GM15510 (cell line): Measurements from ENCODE around the gene PAX3.

Experiments used
- POLR2A ChIP-seq: IDR thresholded peaks from 3 replicates; pipeline ENCODE4 v1.6.1; 2011; ENCODE audit warnings: borderline replicate concordance; ENCODE audit not compliant: insufficient read length; ENCODE audit errors: extremely low read depth

Gene PAX3

GRCh38 chr2:222205136-222205535 lies 93.7 kb downstream of the PAX3 start:
- no peak for TF ChIP-seq POLR2A

DNA sequence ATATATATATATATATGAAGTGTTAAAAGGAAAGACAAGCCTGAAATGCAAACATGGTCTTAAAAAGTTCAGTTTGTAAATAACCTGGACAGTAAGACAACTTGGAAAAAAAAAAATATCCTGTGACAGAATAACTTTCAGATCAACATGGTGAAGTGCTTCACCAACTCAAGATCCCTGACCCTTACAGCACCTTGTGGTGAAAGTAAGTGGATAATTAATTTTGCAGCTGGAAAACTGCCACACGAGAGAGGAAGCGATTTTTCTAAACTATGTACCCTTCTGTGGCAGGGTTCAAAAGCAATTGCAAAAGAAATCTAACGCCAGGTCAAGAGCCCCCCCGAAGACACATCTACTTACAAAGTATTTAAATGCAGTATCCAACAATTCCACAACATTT lies 95.8 kb downstream of the PAX3 start:
- no peak for TF ChIP-seq POLR2A

DNA sequence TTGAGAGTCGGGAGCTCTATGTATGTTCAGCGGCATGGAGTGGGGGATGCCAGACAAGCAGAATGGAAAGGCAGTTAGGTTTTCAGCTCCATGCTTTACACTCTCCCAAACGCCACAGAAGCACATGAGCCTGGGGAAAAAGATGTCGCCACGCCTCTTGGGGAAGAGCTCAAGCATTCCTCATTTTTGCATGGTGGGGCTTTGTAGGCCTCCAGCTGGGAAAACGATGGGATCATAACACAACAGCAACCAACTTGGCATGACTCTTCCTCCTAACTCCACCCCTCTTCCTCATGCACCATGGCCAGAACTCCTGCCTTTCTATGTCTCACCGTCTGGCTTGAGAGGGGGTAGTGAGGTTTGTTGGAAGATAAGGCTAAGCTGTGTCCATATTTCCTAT lies 102.6 kb downstream of the PAX3 start:
- no peak for TF ChIP-seq POLR2A

GRCh38 chr2:222194669-222195068 lies 104.1 kb downstream of the PAX3 start:
- no peak for TF ChIP-seq POLR2A

- no peak for TF ChIP-seq POLR2A
Measured at GRCh38 chr2:222193328-222193983, 105.3 kb downstream of the PAX3 start.

DNA sequence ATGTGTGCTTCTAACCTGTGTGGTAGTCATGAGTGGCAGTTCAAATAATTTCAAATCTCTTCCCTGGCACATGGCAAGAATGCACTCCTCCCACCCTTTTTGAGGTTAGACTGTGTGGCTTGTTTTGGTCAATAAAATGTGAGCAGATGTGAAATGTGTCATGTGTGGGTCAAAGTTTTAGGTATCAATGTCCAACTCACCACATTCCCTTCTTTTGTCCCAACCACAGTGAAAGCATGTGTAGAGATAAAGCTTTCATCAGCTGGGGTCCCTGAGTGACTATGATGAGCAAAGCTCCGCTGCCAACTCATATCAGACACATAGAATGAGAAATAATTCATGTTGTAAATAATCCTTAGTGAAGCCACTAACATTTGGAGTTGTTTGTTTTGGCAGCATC lies 118.2 kb downstream of the PAX3 start:
- TF ChIP-seq POLR2A, result no peak

DNA sequence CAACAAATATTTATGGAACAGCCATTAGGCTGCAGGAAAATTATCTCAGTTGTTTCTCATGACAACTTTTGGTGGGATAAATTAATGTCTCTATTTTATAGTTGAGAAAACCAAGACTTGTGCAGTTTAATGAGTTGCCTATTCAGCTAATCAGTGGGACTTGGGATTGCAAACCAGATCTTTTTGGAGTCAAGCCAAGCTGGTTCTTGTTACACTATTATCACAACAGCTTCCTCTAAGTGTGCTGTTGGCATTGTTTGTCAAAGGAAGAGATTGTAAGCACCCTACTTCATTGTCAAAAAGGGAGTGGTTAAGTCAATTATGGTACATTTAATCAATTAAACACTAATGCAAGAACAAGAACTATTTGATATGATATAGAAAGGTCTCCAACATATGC lies 119.2 kb downstream of the PAX3 start:
- no peak for TF ChIP-seq POLR2A

- no peak for TF ChIP-seq POLR2A
Measured at GRCh38 chr2:222178450-222178849, 120.3 kb downstream of the PAX3 start.

DNA sequence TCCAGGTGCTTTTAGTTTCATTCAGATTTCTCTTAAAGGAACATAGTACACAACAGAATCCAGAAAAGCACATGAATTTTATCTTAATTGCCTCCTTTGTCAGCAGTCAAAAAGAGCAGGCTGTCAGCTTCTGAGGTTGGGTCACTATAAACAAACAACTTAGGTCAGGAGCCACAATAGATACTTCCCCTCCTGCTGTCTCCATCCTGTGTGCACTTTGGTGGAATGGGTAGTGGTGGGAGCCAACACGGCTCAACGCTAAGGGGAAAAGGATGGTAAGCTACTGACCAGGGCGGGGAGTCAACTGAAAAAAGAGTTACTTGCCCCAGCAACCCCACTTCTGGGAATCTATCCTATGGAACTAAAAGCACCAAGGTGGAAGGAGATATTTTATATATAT lies 121.9 kb downstream of the PAX3 start:
- no peak for TF ChIP-seq POLR2A

DNA sequence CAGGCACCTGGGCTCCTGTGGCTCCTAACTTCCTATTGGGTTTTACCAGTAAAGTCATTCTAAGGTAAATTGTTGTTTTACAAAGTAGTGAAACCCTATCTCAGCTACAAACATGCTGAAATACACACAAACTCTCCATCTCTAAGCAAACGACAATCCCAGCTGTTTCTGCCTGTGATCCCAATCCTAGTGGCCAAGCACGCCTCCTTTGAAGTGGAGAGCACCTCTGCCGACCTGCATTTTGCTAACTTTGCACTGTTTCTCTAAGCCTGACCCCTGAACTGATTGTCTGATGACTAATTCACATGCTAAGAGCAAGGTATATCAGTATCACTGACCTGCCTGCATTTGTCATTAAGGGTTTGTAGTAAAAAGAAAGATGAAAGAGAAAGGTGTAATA lies 124.3 kb downstream of the PAX3 start:
- TF ChIP-seq POLR2A, result no peak

DNA sequence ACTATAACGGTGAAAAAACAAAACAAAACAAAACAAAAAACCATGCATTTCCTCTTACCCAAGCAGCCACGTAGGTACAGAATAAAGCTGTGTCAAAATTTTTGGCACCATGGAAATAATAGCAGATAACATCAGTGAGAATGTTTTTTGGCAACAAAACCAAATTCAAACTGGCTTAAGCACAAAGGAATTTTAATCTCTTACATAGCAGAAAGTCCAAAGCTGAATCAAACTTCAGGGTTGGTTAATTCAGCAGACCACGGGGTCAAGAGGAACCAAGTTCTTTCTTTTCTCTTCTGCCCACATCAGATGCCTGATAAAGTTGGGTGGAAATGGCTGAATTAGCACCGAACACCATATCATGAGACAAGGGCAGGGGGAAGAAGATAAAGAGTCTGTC lies 129.5 kb downstream of the PAX3 start:
- TF ChIP-seq POLR2A, result no peak

GRCh38 chr2:222167762-222168161 lies 131.0 kb downstream of the PAX3 start:
- no peak for TF ChIP-seq POLR2A

DNA sequence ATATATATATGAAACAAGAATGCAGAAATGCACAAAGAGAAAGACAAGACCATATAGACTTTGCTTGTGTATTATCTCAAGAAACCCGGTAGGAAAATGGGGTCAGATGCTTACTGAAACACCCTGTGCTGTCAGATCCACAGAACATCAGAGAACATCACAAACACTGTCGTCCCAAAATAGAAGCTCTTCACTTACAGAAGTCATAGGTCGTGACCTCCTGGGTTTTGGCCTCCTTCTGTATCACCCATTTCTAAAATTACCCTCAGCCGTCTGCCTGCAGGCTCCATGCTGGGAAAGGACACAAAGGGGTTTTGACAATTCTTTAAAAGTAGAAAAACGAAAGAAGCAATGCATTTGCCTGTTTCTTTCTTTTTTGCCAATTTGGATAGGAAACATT lies 137.9 kb downstream of the PAX3 start:
- no peak for TF ChIP-seq POLR2A

DNA sequence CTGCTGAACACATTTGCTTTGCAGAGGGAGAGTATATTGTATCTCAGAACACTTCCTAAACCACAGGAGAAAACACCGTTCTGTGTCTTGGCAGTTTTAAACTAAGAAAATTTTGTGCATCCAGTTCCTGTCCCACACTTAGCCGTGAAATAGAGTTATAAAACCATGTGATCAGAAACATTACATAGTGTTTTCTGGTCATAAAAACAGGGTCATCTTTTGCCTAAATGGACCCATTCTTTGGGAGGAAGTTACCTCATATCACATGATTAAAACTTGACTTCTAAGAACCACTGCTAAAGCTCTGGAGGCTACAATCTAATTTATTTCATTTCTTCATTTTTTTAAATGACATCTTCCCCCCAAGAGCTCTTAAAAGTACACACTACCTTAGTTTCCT lies 138.7 kb downstream of the PAX3 start:
- no peak for TF ChIP-seq POLR2A

- no peak for TF ChIP-seq POLR2A
Measured at GRCh38 chr2:222159221-222159620, 139.6 kb downstream of the PAX3 start.
